Neuronal stem cell (in vitro differentiated cells): ENCODE measurements around the gene ANXA10.

Experiments
- DNase-seq: peaks from one replicate; pipeline ENCODE4 v3.0.0-alpha.2; 2013; ENCODE audit warnings: low spot score
- H2AFZ ChIP-seq: one replicate; pipeline ENCODE4 v1.6.1; 2013; ENCODE audit warnings: mild to moderate bottlenecking, low read length, inconsistent platforms
- H2AK5ac ChIP-seq: 2 replicates; pipeline ENCODE4 v1.6.1; 2013; ENCODE audit warnings: low read depth, mild to moderate bottlenecking, inconsistent platforms, low read length, moderate library complexity, mixed read lengths
- H2BK120ac ChIP-seq: 2 replicates; pipeline ENCODE4 v1.6.1; 2013; ENCODE audit warnings: low read depth, mild to moderate bottlenecking, inconsistent platforms, low read length, moderate library complexity, mixed read lengths
- H2BK12ac ChIP-seq: one replicate; pipeline ENCODE4 v1.6.1; 2013; ENCODE audit warnings: low read length, inconsistent platforms
- H2BK15ac ChIP-seq: 2 replicates; pipeline ENCODE4 v1.6.1; 2013; ENCODE audit warnings: mild to moderate bottlenecking, low read length, inconsistent platforms, mixed read lengths
- H2BK5ac ChIP-seq: one replicate; pipeline ENCODE4 v1.6.1; 2013; ENCODE audit warnings: inconsistent platforms, mild to moderate bottlenecking, low read length, moderate library complexity
- H3K14ac ChIP-seq: one replicate; pipeline ENCODE4 v1.6.1; 2013; ENCODE audit warnings: low read length, inconsistent platforms
- H3K18ac ChIP-seq: 2 replicates; pipeline ENCODE4 v1.6.1; 2013; ENCODE audit warnings: low read length, inconsistent platforms
- H3K23ac ChIP-seq: 2 replicates; pipeline ENCODE4 v1.6.1; 2013; ENCODE audit warnings: low read depth, mild to moderate bottlenecking, mixed read lengths, low read length, inconsistent platforms; ENCODE audit not compliant: poor library complexity
- H3K27ac ChIP-seq: replicated peaks from 3 replicates; pipeline ENCODE4 v1.5.1; 2013; ENCODE audit warnings: low read length, inconsistent platforms
- H3K27me3 ChIP-seq, 3 experiments: 2 replicates each; pipeline ENCODE4 v1.6.1; 2013; ENCODE audit warnings: low read length in 3 of 3, mild to moderate bottlenecking in 2 of 3, inconsistent platforms in 1 of 3, low read depth in 1 of 3, mixed read lengths in 1 of 3, moderate library complexity in 1 of 3; ENCODE audit not compliant: control insufficient read depth in 3 of 3, insufficient read depth in 3 of 3
- H3K36me3 ChIP-seq, 2 donors: replicated peaks in 1 of 2; 2 replicates each; pipeline ENCODE4 v1.6.1; 2013; ENCODE audit warnings: low read length in 2 of 2; ENCODE audit not compliant: control insufficient read depth in 2 of 2, insufficient read depth in 2 of 2
- H3K4ac ChIP-seq: 2 replicates; pipeline ENCODE4 v1.6.1; 2013; ENCODE audit warnings: inconsistent platforms, mild to moderate bottlenecking, low read length, moderate library complexity
- H3K4me1 ChIP-seq, 2 donors: 1 replicate in 1 of 2; 2 replicates in 1 of 2; pipeline ENCODE4 v1.6.1; 2013; ENCODE audit warnings: low read length in 2 of 2, low read depth in 1 of 2; ENCODE audit not compliant: control insufficient read depth in 2 of 2, insufficient read depth in 1 of 2
- H3K4me2 ChIP-seq: one replicate; pipeline ENCODE4 v1.6.1; 2013; ENCODE audit warnings: mild to moderate bottlenecking, low read length, inconsistent platforms; ENCODE audit not compliant: insufficient read depth, poor library complexity, severe bottlenecking
- H3K4me3 ChIP-seq, 2 donors: 2 replicates each; pipeline ENCODE4 v1.5.1; 2013; ENCODE audit warnings: low read length in 2 of 2, mild to moderate bottlenecking in 2 of 2, inconsistent platforms in 1 of 2, moderate library complexity in 1 of 2
- H3K79me1 ChIP-seq: one replicate; pipeline ENCODE4 v1.6.1; 2013; ENCODE audit warnings: low read depth, mild to moderate bottlenecking, inconsistent platforms, low read length, moderate library complexity
- H3K9ac ChIP-seq: one replicate; pipeline ENCODE4 v1.6.1; 2013; ENCODE audit warnings: mild to moderate bottlenecking, low read depth, low read length, inconsistent platforms; ENCODE audit not compliant: poor library complexity
- H3K9me3 ChIP-seq, 2 donors: replicated peaks in 1 of 2; 2 replicates each; pipeline versions ENCODE3 to v1.6.1; 2013; ENCODE audit warnings: low read length in 2 of 2, mild to moderate bottlenecking in 2 of 2, inconsistent platforms in 1 of 2, low read depth in 1 of 2, mixed read lengths in 1 of 2, moderate library complexity in 1 of 2; ENCODE audit not compliant: control insufficient read depth in 2 of 2, insufficient read depth in 1 of 2
- H4K8ac ChIP-seq: one replicate; pipeline ENCODE4 v1.6.1; 2013; ENCODE audit warnings: low read depth, mild to moderate bottlenecking, inconsistent platforms, low read length, moderate library complexity
- H4K91ac ChIP-seq: one replicate; pipeline ENCODE4 v1.6.1; 2013; ENCODE audit warnings: low read length, low read depth, mild to moderate bottlenecking, inconsistent platforms; ENCODE audit not compliant: poor library complexity
- WGBS, 2 donors: extraction: QIAGEN DNeasy Blood & Tissue Kit; methylation state at CpG; one replicate each; pipeline ENCODE4 v1.1.7; 2013; ENCODE audit warnings: missing lambda C conversion rate in 2 of 2, mixed read lengths in 1 of 2; ENCODE audit not compliant: insufficient read length in 2 of 2, insufficient replicate concordance in 1 of 2; ENCODE audit errors: extremely low coverage in 2 of 2; 5-methylcytosine and 5-hydroxymethylcytosine counted together

Gene ANXA10

GRCh38 chr4:168167714-168168284 is 75.5 kb downstream of the ANXA10 start:
- Histone ChIP-seq H3K4me2 (no peak overlapping the region), H3K27me3 (no peaks in the 10 kb centered on the region), H3K27ac (no peak overlapping the region), H3K79me1 (no peaks in the 10 kb centered on the region), H2BK15ac (no peak overlapping the region), H3K36me3 (no peaks in the 10 kb centered on the region), H2BK12ac (no peak overlapping the region), H2AK5ac (no peak overlapping the region), H3K4me3 (no peak overlapping the region), H3K4me1 (peaks cover 0 to 3% of the 10 kb centered on the region in 2 donors), H3K18ac (no peak overlapping the region), H3K14ac (no peak overlapping the region), H3K9ac (no peak overlapping the region), H2BK5ac (no peak overlapping the region), H3K4ac (no peak overlapping the region), H2BK120ac (no peak overlapping the region), H3K9me3 (no peaks in the 10 kb centered on the region), H3K23ac (no peak overlapping the region), H4K8ac (no peak overlapping the region), H2AFZ (no peak overlapping the region), H4K91ac (no peak overlapping the region)
- no CpG with 5 or more reads among the region's 6 CpGs for WGBS, 2 donors
- no peak for DNase-seq

GRCh38 chr4:168174308-168174707 is 82.0 kb downstream of the ANXA10 start:
- no peaks in the 10 kb centered on the region for H3K36me3 ChIP-seq
- H3K9ac ChIP-seq: no peak overlapping the region
- no peak overlapping the region for H2BK15ac ChIP-seq
- no peak overlapping the region for H3K4me2 ChIP-seq
- H3K4me1 ChIP-seq: no peaks in the 10 kb centered on the region
- H3K4me3 ChIP-seq: no peak overlapping the region
- DNase-seq: no peak
- peak overlapping the region; percentile 97 for H3K14ac ChIP-seq
- H2AFZ ChIP-seq: no peak overlapping the region
- H3K9me3 ChIP-seq: no peaks in the 10 kb centered on the region
- no peak overlapping the region for H3K23ac ChIP-seq
- no peaks in the 10 kb centered on the region for H3K79me1 ChIP-seq
- H3K27me3 ChIP-seq: peaks cover 0 to 3% (median 0%) of the 10 kb centered on the region in 3 experiments
- no peak overlapping the region for H4K8ac ChIP-seq
- no peak overlapping the region for H2BK5ac ChIP-seq
- no peak overlapping the region for H2BK120ac ChIP-seq
- no peak overlapping the region for H3K18ac ChIP-seq
- H2BK12ac ChIP-seq: no peak overlapping the region
- H3K4ac ChIP-seq: no peak overlapping the region
- H3K27ac ChIP-seq: no peak overlapping the region
- peak overlapping the region; percentile 8 for H2AK5ac ChIP-seq
- H4K91ac ChIP-seq: no peak overlapping the region
- WGBS, 2 donors: no CpG with 5 or more reads among the region's 6 CpGs

- WGBS, 2 donors: no CpG with 5 or more reads among the region's 5 CpGs
- no peak overlapping the region for H3K18ac ChIP-seq
Measured at GRCh38 chr4:168177546-168178149, 85.3 kb downstream of the ANXA10 start.

GRCh38 chr4:168183717-168184571 is 91.6 kb downstream of the ANXA10 start:
- Histone ChIP-seq H2BK120ac (no peak overlapping the region), H3K9ac (no peak overlapping the region), H3K9me3 (no peaks in the 10 kb centered on the region), H2BK12ac (no peak overlapping the region), H3K27ac (no peak overlapping the region), H2BK5ac (no peak overlapping the region), H3K4me1 (no peaks in the 10 kb centered on the region), H3K23ac (no peak overlapping the region), H4K91ac (no peak overlapping the region), H2AFZ (no peak overlapping the region), H4K8ac (no peak overlapping the region), H3K4me2 (no peak overlapping the region), H3K14ac (no peak overlapping the region), H3K18ac (no peak overlapping the region), H3K4ac (no peak overlapping the region), H3K27me3 (no peaks in the 10 kb centered on the region), H2BK15ac (no peak overlapping the region), H3K4me3 (no peak overlapping the region), H3K79me1 (no peaks in the 10 kb centered on the region), H2AK5ac (no peak overlapping the region), H3K36me3 (no peaks in the 10 kb centered on the region)
- WGBS, 2 donors: no CpG with 5 or more reads among the region's 6 CpGs
- peak; percentile 17 for DNase-seq

More at GRCh38 chr4:168177546-168178149, 85.3 kb downstream of the ANXA10 start:
- H3K9me3 ChIP-seq: no peaks in the 10 kb centered on the region
- H3K9ac ChIP-seq: no peak overlapping the region
- H3K4me1 ChIP-seq: no peaks in the 10 kb centered on the region
- H3K79me1 ChIP-seq: no peaks in the 10 kb centered on the region
- no peak overlapping the region for H3K4me2 ChIP-seq
- H3K27ac ChIP-seq: no peak overlapping the region
- DNase-seq: no peak
- no peak overlapping the region for H4K91ac ChIP-seq
- H3K14ac ChIP-seq: no peak overlapping the region
- H3K36me3 ChIP-seq: no peaks in the 10 kb centered on the region
- H2AK5ac ChIP-seq: no peak overlapping the region
- peaks cover 0 to 3% (median 0%) of the 10 kb centered on the region in 3 experiments for H3K27me3 ChIP-seq
- no peak overlapping the region for H2AFZ ChIP-seq
- no peak overlapping the region for H3K23ac ChIP-seq
- no peak overlapping the region for H3K4ac ChIP-seq
- no peak overlapping the region for H3K4me3 ChIP-seq
- H2BK12ac ChIP-seq: no peak overlapping the region
- H2BK120ac ChIP-seq: no peak overlapping the region
- H2BK15ac ChIP-seq: no peak overlapping the region
- H4K8ac ChIP-seq: no peak overlapping the region
- H2BK5ac ChIP-seq: no peak overlapping the region
